GM12878 (cell line): ENCODE results near the gene PTPRD. TPM values are rescaled to one million over a fixed set of nuclear protein-coding genes. Genes with fewer than 3 reads are reported as not detected.

Source experiments
- ATAC-seq: fragments of 200-7000 bp; cut with Tn5 transposase; 3 replicates; pipeline ENCODE4 v1.9.1; 2020; ENCODE audit warnings: mild to moderate bottlenecking, moderate library complexity
- BruUV-seq: library from RNA; stranded (reverse); fragments of 400-500 nt; replicated peaks from 2 replicates; lab custom pipeline; 2021; lab: Mats Ljungman, UMichigan
- CTCF ChIA-PET: fragments of 300-600 bp; sonication (Branson Sonifier 250); formaldehyde crosslinking; extraction: SDS; loops from one replicate; lab custom pipeline; 2021; ENCODE audit warnings: inconsistent platforms; lab: Yijun Ruan, JAX
- POLR2A ChIA-PET: fragments of 350-600 bp; formaldehyde crosslinking; extraction: SDS; loops from one replicate; lab custom pipeline; 2021; ENCODE audit warnings: inconsistent platforms; lab: Charles Lee
- RAD21 ChIA-PET: fragments of 300-600 bp; sonication (Branson Sonifier 250); formaldehyde crosslinking; loops from one replicate; lab custom pipeline; 2023; ENCODE audit warnings: antibody characterized with exemption; ENCODE audit not compliant: unreplicated experiment; lab: Charles Lee
- SMC1A ChIA-PET: fragments of 300-600 bp; sonication (Branson Sonifier 250); formaldehyde crosslinking; loops from one replicate; lab custom pipeline; 2023; ENCODE audit not compliant: unreplicated experiment, uncharacterized antibody; lab: Charles Lee
- DNase-seq: peaks from one replicate; pipeline ENCODE4 v3.0.0-alpha.2; 2011; ENCODE audit warnings: low read depth, low spot score
- FAIRE-seq: peaks from 3 replicates; lab custom pipeline; 2011; peaks lifted over from hg19 to GRCh38; lab: Jason Lieb, UNC
- H2AFZ ChIP-seq: 2 replicates; pipeline ENCODE4 v1.6.0; 2011; ENCODE audit warnings: low read depth, low read length, control low read depth; ENCODE audit not compliant: control insufficient read depth
- H3K27ac ChIP-seq: 2 replicates; pipeline ENCODE4 v1.5.1; 2011; ENCODE audit warnings: control low read depth; ENCODE audit not compliant: control insufficient read depth, insufficient read depth
- H3K27me3 ChIP-seq, 2 experiments: replicated peaks in 1 of 2; 2 replicates each; pipeline versions ENCODE4 v1.6.0 to v1.6.1; 2011; ENCODE audit warnings: low read length in 1 of 2; ENCODE audit not compliant: control insufficient read depth in 2 of 2, insufficient read depth in 2 of 2
- H3K36me3 ChIP-seq, 2 experiments: 2 replicates each; pipeline ENCODE4 v1.5.1; 2011; ENCODE audit warnings: low read length in 1 of 2; ENCODE audit not compliant: control insufficient read depth in 2 of 2, insufficient read depth in 2 of 2
- H3K4me1 ChIP-seq: 2 replicates; pipeline ENCODE4 v1.6.1; 2011; ENCODE audit warnings: mild to moderate bottlenecking, low read length, moderate library complexity, mixed read lengths; ENCODE audit not compliant: control insufficient read depth, insufficient read depth
- H3K4me2 ChIP-seq: 2 replicates; pipeline ENCODE4 v1.6.0; 2011; ENCODE audit warnings: control low read depth; ENCODE audit not compliant: control insufficient read depth, insufficient read depth
- H3K4me3 ChIP-seq: fragments of 200-600 bp; sonication (generic); 2 replicates; pipeline ENCODE4 v1.5.1; 2016
- H3K79me2 ChIP-seq: 2 replicates; pipeline ENCODE4 v1.6.0; 2011; ENCODE audit warnings: low read length; ENCODE audit not compliant: control insufficient read depth, insufficient read depth
- H3K9ac ChIP-seq: 2 replicates; pipeline ENCODE4 v1.8.0; 2011; ENCODE audit warnings: low read length, control low read depth, mixed read lengths; ENCODE audit not compliant: control insufficient read depth, insufficient read depth
- H3K9me3 ChIP-seq: replicated peaks from 3 replicates; pipeline ENCODE4 v1.5.1; 2011; ENCODE audit warnings: mild to moderate bottlenecking, low read length; ENCODE audit not compliant: control insufficient read depth, insufficient read depth
- H4K20me1 ChIP-seq: 2 replicates; pipeline ENCODE4 v1.6.0; 2011; ENCODE audit not compliant: control insufficient read depth, insufficient read depth
- ATF7 ChIP-seq: fragments of 450-650 bp; IDR thresholded peaks from 2 replicates; pipeline ENCODE4 v1.6.1; 2016; ENCODE audit warnings: low read depth, mild to moderate bottlenecking
- BACH1 ChIP-seq: fragments of 450-650 bp; IDR thresholded peaks from 2 replicates; pipeline ENCODE4 v1.6.1; 2017; ENCODE audit warnings: mild to moderate bottlenecking, borderline replicate concordance
- EED ChIP-seq: sonication (generic); IDR thresholded peaks from 2 replicates; pipeline ENCODE4 v1.6.1; 2016; ENCODE audit warnings: antibody characterized with exemption, low read depth
- EP300 ChIP-seq, 2 experiments: fragments of 150-350 bp in 1 of 2; IDR thresholded peaks; 2 replicates each; pipeline ENCODE4 v1.6.1; 2011 to 2012; ENCODE audit warnings: low read depth in 2 of 2, low read length in 2 of 2, borderline replicate concordance in 1 of 2, improper control_type of control experiment in 1 of 2, inconsistent platforms in 1 of 2; ENCODE audit not compliant: control insufficient read depth in 1 of 2
- HDAC6 ChIP-seq: fragments of 200-600 bp; sonication (generic); IDR thresholded peaks from one replicate; pipeline ENCODE4 v1.8.0; 2017; ENCODE audit warnings: antibody characterized with exemption; ENCODE audit not compliant: unreplicated experiment
- IKZF2 ChIP-seq, 2 experiments: fragments of 450-650 bp; IDR thresholded peaks; 2 replicates each; pipeline ENCODE4 v1.6.1; 2017; ENCODE audit warnings: mild to moderate bottlenecking in 2 of 2, moderate library complexity in 2 of 2
- STAT3 ChIP-seq: IDR thresholded peaks from 2 replicates; pipeline ENCODE4 v1.6.1; 2011; ENCODE audit warnings: low read depth, low read length, improper control_type of control experiment
- SUZ12 ChIP-seq: fragments of 200-600 bp; sonication (generic); IDR thresholded peaks from one replicate; pipeline ENCODE4 v1.6.1; 2018; ENCODE audit warnings: antibody characterized with exemption, mild to moderate bottlenecking; ENCODE audit not compliant: unreplicated experiment
- WGBS: methylation state at CpG from one replicate; pipeline ENCODE4 v1.1.6; 2016; ENCODE audit warnings: low lambda C conversion rate; ENCODE audit not compliant: insufficient replicate concordance, insufficient coverage; ENCODE audit errors: missing lambda C conversion rate; 5-methylcytosine and 5-hydroxymethylcytosine counted together
- in situ Hi-C: fragments of 300-500 bp; cut with MboI; formaldehyde crosslinking; loops from 9 replicates; pipeline ENCODE4 v1.14.3; 2018; ENCODE audit warnings: mixed read lengths
- intact Hi-C: fragments of 100-400 bp; cut with micrococcal nuclease; formaldehyde crosslinking; loops from one replicate; pipeline ENCODE4 v1.14.2; 2022; ENCODE audit not compliant: unreplicated experiment
- polyA plus RNA-seq, 11 experiments: library from polyadenylated mRNA; depleted of rRNA in 4 of 11; unstranded in 6 of 11; stranded (reverse) in 5 of 11; fragments of >200 nt; fragmentation: Nextera tagmentation in 4 of 11; fragmentation: Illumina TruSeq in 1 of 11; extraction: Ambion mirVana in 4 of 11; extraction: Trizol in 1 of 11; gene quantifications; 1 replicate in 1 of 11; 2 replicates in 10 of 11; pipeline versions ENCODE4 v1.2.1 to v1.2.3, GENCODE V29; 2011 to 2016; ENCODE audit warnings: inconsistent platforms in 2 of 11, missing spikeins in 2 of 11, low read depth in 1 of 11
- total RNA-seq, 4 experiments: library from RNA; depleted of rRNA in 3 of 4; stranded (reverse); fragments of >200 nt in 3 of 4; fragmentation: Illumina TruSeq in 1 of 4; extraction: Trizol in 1 of 4; gene quantifications; 2 replicates each; pipeline versions ENCODE4 v1.2.1 to v1.2.3, GENCODE V29; 2013 to 2021
- TF ChIP-seq, protein P1 (sequence below): fragments of 450-650 bp; IDR thresholded peaks from 2 replicates; pipeline ENCODE4 v1.6.1; 2017; ENCODE audit warnings: mild to moderate bottlenecking, moderate library complexity
- TF ChIP-seq, protein P2 (sequence below): fragments of 450-650 bp; IDR thresholded peaks from 2 replicates; pipeline ENCODE4 v1.6.1; 2017; ENCODE audit warnings: low read depth, mild to moderate bottlenecking, moderate library complexity
- TF ChIP-seq, protein P3 (sequence below): IDR thresholded peaks from 2 replicates; pipeline ENCODE4 v1.6.1; 2011; ENCODE audit warnings: mild to moderate bottlenecking, low read depth, low read length, moderate library complexity; ENCODE audit not compliant: insufficient replicate concordance
- TF ChIP-seq, protein P4 (sequence below): fragments of 450-650 bp; IDR thresholded peaks from 2 replicates; pipeline ENCODE4 v1.6.1; 2017; ENCODE audit warnings: antibody characterized with exemption, mild to moderate bottlenecking, moderate library complexity
- TF ChIP-seq, protein P5 (sequence below): IDR thresholded peaks from 2 replicates; pipeline ENCODE4 v1.6.1; 2012; ENCODE audit warnings: low read depth, low read length, improper control_type of control experiment

PTPRD gene
- total and polyA plus RNA-seq, 10 of the 15 experiments (the other 5 are each of a cell fraction or from before 2014, with no cell fraction given) = under 0.01 to 0.05 (median 0.01) TPM; not detected in 7

DNA sequence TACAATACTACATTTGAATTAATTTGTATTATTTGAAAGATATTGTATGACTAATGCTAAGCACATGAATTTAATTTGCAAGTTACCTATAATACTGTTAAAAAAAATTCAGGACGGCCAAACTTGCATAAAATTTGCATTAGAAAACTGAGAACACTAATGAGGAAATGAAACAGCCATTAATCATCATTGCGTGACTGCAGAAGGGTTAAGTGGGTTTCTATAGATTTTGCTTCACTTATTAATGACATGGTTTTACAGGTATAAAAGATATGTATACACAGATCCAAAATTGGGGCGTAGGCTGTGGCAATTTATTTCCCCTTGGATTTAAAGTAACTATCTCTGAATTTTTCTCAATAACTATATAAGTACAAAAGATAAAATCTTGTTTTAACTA, 882.6 kb downstream of the PTPRD start:
- ChIA-PET CTCF (no interaction called here), POLR2A (no interaction called here), RAD21 (no interaction called here), SMC1A (no interaction called here)
- intact Hi-C loops (no loop called here), in situ Hi-C loops (no loop called here)
- ATAC-seq (peak; percentile 62), FAIRE-seq (no peak), DNase-seq (no peak)
- WGBS = 11% methylated on average over 3 of the region's 3 CpGs
- no peak overlapping the region for H3K27ac ChIP-seq
- H3K36me3 ChIP-seq = no peaks in the 10 kb centered on the region
- H3K79me2 ChIP-seq = no peaks in the 10 kb centered on the region
- no peaks in the 10 kb centered on the region for H3K4me1 ChIP-seq
- no peaks in the 10 kb centered on the region for H3K9me3 ChIP-seq
- no TSS peak for BruUV-seq
- H3K4me3 ChIP-seq = no peak overlapping the region
- no peak overlapping the region for H3K9ac ChIP-seq
- H3K27me3 ChIP-seq = no peaks in the 10 kb centered on the region
- H2AFZ ChIP-seq = no peak overlapping the region
- H4K20me1 ChIP-seq = no peaks in the 10 kb centered on the region
- no peak overlapping the region for H3K4me2 ChIP-seq
- 0 out of 2 replicates have a peak, but pooled peaks have one; percentile 30 for TF ChIP-seq BACH1
- no peak for TF ChIP-seq STAT3
- no peak for TF ChIP-seq IKZF2 (IDR thresholded peaks at IDR 0.05)
- TF ChIP-seq ATF7 = peak; percentile 78
- TF ChIP-seq, protein P1, sequence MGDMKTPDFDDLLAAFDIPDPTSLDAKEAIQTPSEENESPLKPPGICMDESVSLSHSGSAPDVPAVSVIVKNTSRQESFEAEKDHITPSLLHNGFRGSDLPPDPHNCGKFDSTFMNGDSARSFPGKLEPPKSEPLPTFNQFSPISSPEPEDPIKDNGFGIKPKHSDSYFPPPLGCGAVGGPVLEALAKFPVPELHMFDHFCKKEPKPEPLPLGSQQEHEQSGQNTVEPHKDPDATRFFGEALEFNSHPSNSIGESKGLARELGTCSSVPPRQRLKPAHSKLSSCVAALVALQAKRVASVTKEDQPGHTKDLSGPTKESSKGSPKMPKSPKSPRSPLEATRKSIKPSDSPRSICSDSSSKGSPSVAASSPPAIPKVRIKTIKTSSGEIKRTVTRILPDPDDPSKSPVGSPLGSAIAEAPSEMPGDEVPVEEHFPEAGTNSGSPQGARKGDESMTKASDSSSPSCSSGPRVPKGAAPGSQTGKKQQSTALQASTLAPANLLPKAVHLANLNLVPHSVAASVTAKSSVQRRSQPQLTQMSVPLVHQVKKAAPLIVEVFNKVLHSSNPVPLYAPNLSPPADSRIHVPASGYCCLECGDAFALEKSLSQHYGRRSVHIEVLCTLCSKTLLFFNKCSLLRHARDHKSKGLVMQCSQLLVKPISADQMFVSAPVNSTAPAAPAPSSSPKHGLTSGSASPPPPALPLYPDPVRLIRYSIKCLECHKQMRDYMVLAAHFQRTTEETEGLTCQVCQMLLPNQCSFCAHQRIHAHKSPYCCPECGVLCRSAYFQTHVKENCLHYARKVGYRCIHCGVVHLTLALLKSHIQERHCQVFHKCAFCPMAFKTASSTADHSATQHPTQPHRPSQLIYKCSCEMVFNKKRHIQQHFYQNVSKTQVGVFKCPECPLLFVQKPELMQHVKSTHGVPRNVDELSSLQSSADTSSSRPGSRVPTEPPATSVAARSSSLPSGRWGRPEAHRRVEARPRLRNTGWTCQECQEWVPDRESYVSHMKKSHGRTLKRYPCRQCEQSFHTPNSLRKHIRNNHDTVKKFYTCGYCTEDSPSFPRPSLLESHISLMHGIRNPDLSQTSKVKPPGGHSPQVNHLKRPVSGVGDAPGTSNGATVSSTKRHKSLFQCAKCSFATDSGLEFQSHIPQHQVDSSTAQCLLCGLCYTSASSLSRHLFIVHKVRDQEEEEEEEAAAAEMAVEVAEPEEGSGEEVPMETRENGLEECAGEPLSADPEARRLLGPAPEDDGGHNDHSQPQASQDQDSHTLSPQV = no peak
- no peak for TF ChIP-seq EED
- TF ChIP-seq, protein P2, sequence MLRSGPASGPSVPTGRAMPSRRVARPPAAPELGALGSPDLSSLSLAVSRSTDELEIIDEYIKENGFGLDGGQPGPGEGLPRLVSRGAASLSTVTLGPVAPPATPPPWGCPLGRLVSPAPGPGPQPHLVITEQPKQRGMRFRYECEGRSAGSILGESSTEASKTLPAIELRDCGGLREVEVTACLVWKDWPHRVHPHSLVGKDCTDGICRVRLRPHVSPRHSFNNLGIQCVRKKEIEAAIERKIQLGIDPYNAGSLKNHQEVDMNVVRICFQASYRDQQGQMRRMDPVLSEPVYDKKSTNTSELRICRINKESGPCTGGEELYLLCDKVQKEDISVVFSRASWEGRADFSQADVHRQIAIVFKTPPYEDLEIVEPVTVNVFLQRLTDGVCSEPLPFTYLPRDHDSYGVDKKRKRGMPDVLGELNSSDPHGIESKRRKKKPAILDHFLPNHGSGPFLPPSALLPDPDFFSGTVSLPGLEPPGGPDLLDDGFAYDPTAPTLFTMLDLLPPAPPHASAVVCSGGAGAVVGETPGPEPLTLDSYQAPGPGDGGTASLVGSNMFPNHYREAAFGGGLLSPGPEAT = no peak
- TF ChIP-seq HDAC6 = no peak
- TF ChIP-seq, protein P3, sequence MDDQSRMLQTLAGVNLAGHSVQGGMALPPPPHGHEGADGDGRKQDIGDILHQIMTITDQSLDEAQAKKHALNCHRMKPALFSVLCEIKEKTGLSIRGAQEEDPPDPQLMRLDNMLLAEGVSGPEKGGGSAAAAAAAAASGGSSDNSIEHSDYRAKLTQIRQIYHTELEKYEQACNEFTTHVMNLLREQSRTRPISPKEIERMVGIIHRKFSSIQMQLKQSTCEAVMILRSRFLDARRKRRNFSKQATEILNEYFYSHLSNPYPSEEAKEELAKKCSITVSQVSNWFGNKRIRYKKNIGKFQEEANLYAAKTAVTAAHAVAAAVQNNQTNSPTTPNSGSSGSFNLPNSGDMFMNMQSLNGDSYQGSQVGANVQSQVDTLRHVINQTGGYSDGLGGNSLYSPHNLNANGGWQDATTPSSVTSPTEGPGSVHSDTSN = peak; percentile 69
- TF ChIP-seq, protein P4, sequence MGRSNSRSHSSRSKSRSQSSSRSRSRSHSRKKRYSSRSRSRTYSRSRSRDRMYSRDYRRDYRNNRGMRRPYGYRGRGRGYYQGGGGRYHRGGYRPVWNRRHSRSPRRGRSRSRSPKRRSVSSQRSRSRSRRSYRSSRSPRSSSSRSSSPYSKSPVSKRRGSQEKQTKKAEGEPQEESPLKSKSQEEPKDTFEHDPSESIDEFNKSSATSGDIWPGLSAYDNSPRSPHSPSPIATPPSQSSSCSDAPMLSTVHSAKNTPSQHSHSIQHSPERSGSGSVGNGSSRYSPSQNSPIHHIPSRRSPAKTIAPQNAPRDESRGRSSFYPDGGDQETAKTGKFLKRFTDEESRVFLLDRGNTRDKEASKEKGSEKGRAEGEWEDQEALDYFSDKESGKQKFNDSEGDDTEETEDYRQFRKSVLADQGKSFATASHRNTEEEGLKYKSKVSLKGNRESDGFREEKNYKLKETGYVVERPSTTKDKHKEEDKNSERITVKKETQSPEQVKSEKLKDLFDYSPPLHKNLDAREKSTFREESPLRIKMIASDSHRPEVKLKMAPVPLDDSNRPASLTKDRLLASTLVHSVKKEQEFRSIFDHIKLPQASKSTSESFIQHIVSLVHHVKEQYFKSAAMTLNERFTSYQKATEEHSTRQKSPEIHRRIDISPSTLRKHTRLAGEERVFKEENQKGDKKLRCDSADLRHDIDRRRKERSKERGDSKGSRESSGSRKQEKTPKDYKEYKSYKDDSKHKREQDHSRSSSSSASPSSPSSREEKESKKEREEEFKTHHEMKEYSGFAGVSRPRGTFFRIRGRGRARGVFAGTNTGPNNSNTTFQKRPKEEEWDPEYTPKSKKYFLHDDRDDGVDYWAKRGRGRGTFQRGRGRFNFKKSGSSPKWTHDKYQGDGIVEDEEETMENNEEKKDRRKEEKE = no peak
- TF ChIP-seq SUZ12 = no peak
- TF ChIP-seq, protein P5, sequence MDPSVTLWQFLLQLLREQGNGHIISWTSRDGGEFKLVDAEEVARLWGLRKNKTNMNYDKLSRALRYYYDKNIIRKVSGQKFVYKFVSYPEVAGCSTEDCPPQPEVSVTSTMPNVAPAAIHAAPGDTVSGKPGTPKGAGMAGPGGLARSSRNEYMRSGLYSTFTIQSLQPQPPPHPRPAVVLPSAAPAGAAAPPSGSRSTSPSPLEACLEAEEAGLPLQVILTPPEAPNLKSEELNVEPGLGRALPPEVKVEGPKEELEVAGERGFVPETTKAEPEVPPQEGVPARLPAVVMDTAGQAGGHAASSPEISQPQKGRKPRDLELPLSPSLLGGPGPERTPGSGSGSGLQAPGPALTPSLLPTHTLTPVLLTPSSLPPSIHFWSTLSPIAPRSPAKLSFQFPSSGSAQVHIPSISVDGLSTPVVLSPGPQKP = no peak
- TF ChIP-seq EP300 (IDR thresholded peaks at IDR 0.05; ENCODE audit: borderline replicate concordance in 1 of 2, control insufficient read depth in 1 of 2, low read depth in 2 of 2, low read length in 2 of 2) = 0 out of 4 replicates have a peak, but pooled peaks of 1 of the 2 experiments have one; percentile 27
